GM12874 (cell line): ENCODE results near the gene P2RX2.

ENCODE experiments used
- CTCF ChIP-seq: IDR thresholded peaks from 2 replicates; pipeline ENCODE4 v1.5.1; 2011; ENCODE audit warnings: low read depth, mild to moderate bottlenecking, control low read depth, low read length, moderate library complexity; ENCODE audit not compliant: insufficient read depth

Gene P2RX2

GRCh38 chr12:132618683-132619043 lies at the start of gene P2RX2:
Gene P2RX2 (plus strand): TSS chr12:132618776. CDS start chr12:132618817, 41 bp downstream.
- TF ChIP-seq CTCF = no peak

GRCh38 chr12:132568826-132569480 lies 49.6 kb upstream of the P2RX2 start:
- no peak for TF ChIP-seq CTCF

- TF ChIP-seq CTCF = no peak
Measured at GRCh38 chr12:132569856-132570480, 48.6 kb upstream of the P2RX2 start.

GRCh38 chr12:132570635-132571034 lies 47.9 kb upstream of the P2RX2 start:
- no peak for TF ChIP-seq CTCF

- TF ChIP-seq CTCF = no peak
Measured at GRCh38 chr12:132571051-132571450, 47.5 kb upstream of the P2RX2 start.

- TF ChIP-seq CTCF = no peak
Measured at GRCh38 chr12:132571598-132571997, 47.0 kb upstream of the P2RX2 start.

- TF ChIP-seq CTCF = no peak
Measured at GRCh38 chr12:132572106-132572505, 46.5 kb upstream of the P2RX2 start.
